ENCODE data around the gene MINDY4.
"Not testable (repeated sequence)": the region's sequence is repeated elsewhere in the genome, so short reads cannot be mapped to it uniquely, and the experiment has no call there.

Gene MINDY4

DNA sequence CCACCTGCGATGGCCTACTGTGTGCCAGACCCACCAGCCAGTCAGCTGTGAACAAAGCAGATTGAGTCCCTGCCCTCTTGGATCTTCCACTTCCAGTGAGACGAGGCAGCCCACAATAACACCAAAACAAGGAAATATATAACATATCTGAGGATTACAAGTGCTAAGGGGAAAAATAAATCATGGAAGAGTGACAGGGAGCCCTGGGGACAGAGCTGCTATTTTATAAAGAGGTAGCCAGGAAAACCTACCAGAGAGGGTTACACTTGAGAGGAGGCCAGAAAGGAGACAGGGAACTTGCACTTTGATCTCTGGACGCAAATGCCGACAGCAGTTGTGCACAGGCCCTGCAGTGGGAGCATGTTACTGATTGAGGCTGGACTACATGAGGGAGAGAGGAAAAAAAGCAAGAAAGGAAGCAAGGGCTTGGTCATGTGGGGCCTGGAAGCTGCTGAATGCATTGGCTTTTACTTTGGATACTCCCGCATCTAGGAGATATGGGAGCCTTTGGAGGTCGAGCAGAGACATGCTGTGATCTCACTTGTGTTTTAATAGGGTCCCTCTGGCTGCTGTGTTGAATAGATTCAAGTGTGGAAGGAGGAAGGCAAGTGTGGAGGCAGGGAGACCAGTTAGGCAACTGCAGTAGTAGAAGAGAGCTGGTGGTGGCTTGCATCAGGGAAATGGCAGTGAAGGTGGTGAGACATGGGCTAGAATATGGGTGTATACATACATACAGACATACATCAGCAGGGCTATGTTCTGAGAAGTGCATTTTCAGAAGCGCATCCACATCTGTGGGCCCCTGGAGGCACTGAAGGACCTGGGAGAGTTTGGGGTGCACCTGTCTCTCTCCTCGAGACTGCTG, 26.2 kb downstream of the MINDY4 start:
- Histone ChIP-seq H3K9ac (ENCODE audit: low read depth, low read length) (no peak overlapping the region), H3K27me3 (ENCODE audit: control insufficient read depth, insufficient read depth, low read length) (no peaks in the 10 kb centered on the region), H3K4me2 (ENCODE audit: low read length) (no peak overlapping the region), H3K9me3 (replicated peaks; ENCODE audit: low read length) (no peaks in the 10 kb centered on the region), H3K4me3 (ENCODE audit: low read length) (no peak overlapping the region), H3K4me1 (ENCODE audit: control insufficient read depth, insufficient read depth, low read length) (peaks cover 47% of the 10 kb centered on the region), H3K36me3 (ENCODE audit: insufficient read depth, low read length) (no peaks in the 10 kb centered on the region)

GRCh38 chr7:30799206-30799975, 28.2 kb downstream of the MINDY4 start:
- Histone ChIP-seq H3K27me3 (ENCODE audit: control insufficient read depth, insufficient read depth, low read length) (no peaks in the 10 kb centered on the region), H3K9me3 (replicated peaks; ENCODE audit: low read length) (no peaks in the 10 kb centered on the region), H3K4me3 (ENCODE audit: low read length) (no peak overlapping the region), H3K4me1 (ENCODE audit: control insufficient read depth, insufficient read depth, low read length) (peaks cover 56% of the 10 kb centered on the region), H3K4me2 (ENCODE audit: low read length) (peak overlapping the region; percentile 25), H3K9ac (ENCODE audit: low read depth, low read length) (peak overlapping the region; percentile 22), H3K36me3 (ENCODE audit: insufficient read depth, low read length) (no peaks in the 10 kb centered on the region)

- H3K9ac ChIP-seq (ENCODE audit: low read depth, low read length) = no peak overlapping the region
- no peak overlapping the region for H3K4me3 ChIP-seq (ENCODE audit: low read length)
- H3K4me2 ChIP-seq (ENCODE audit: low read length) = peak overlapping the region; percentile 25
- H3K9me3 ChIP-seq (replicated peaks; ENCODE audit: low read length) = no peaks in the 10 kb centered on the region
- H3K4me1 ChIP-seq (ENCODE audit: control insufficient read depth, insufficient read depth, low read length) = peaks cover 64% of the 10 kb centered on the region
- no peaks in the 10 kb centered on the region for H3K27me3 ChIP-seq (ENCODE audit: control insufficient read depth, insufficient read depth, low read length)
- H3K36me3 ChIP-seq (ENCODE audit: insufficient read depth, low read length) = no peaks in the 10 kb centered on the region
These were observed 28.9 kb downstream of the MINDY4 start for GRCh38 chr7:30799976-30800661.

DNA sequence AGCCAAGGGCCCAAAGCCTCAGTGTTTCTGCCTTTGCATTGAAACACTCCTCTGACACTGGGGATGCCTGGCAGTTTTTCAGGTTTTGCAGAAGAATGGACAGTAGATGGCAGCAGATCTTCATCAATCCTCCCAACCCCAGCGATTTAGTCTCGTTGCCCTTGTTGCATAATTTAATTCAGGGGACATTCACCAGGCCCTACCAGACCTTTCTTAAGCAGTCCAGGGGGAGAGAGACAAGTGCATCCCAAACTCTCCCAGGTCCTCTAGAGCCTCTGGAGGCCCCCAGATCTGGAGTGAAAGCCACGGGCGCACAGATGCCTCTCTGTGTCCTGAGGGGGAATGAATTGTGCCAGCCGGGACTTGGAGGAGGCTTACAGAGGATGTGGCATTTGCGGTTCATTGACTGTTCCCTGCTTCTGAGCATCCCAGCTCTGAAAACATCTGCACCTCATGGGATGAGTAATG, 29.6 kb downstream of the MINDY4 start:
- no peak overlapping the region for H3K9ac ChIP-seq (ENCODE audit: low read depth, low read length)
- H3K4me2 ChIP-seq (ENCODE audit: low read length) = peak overlapping the region; percentile 50
- peaks cover 2% of the 10 kb centered on the region for H3K27me3 ChIP-seq (ENCODE audit: control insufficient read depth, insufficient read depth, low read length)
- H3K36me3 ChIP-seq (ENCODE audit: insufficient read depth, low read length) = no peaks in the 10 kb centered on the region
- peaks cover 65% of the 10 kb centered on the region for H3K4me1 ChIP-seq (ENCODE audit: control insufficient read depth, insufficient read depth, low read length)
- no peak overlapping the region for H3K4me3 ChIP-seq (ENCODE audit: low read length)
- H3K9me3 ChIP-seq (replicated peaks; ENCODE audit: low read length) = no peaks in the 10 kb centered on the region

DNA sequence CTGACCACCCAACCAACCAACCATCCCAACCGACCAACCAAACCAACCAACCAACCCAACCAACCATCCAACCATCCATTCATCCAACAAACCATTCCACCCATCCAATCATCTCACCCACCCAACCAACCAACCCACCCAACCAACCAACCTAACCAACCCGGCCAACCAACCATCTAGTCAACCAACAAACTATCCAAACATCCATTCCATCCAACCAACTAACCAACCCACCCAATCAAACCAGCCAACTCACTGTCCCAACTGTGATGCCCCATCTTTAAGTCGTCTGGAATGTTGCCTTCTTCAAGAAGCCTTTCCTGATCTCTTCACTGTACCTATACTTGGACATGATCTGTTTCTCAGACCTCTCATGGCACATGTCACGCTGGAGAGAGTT, 31.6 kb downstream of the MINDY4 start:
- no peak overlapping the region for H3K4me2 ChIP-seq (ENCODE audit: low read length)
- H3K4me3 ChIP-seq (ENCODE audit: low read length) = no peak overlapping the region
- H3K4me1 ChIP-seq (ENCODE audit: control insufficient read depth, insufficient read depth, low read length) = peaks cover 52% of the 10 kb centered on the region
- no peak overlapping the region for H3K9ac ChIP-seq (ENCODE audit: low read depth, low read length)
- H3K27me3 ChIP-seq (ENCODE audit: control insufficient read depth, insufficient read depth, low read length) = peaks cover 12% of the 10 kb centered on the region
- H3K9me3 ChIP-seq (replicated peaks; ENCODE audit: low read length) = no peaks in the 10 kb centered on the region
- no peaks in the 10 kb centered on the region for H3K36me3 ChIP-seq (ENCODE audit: insufficient read depth, low read length)

DNA sequence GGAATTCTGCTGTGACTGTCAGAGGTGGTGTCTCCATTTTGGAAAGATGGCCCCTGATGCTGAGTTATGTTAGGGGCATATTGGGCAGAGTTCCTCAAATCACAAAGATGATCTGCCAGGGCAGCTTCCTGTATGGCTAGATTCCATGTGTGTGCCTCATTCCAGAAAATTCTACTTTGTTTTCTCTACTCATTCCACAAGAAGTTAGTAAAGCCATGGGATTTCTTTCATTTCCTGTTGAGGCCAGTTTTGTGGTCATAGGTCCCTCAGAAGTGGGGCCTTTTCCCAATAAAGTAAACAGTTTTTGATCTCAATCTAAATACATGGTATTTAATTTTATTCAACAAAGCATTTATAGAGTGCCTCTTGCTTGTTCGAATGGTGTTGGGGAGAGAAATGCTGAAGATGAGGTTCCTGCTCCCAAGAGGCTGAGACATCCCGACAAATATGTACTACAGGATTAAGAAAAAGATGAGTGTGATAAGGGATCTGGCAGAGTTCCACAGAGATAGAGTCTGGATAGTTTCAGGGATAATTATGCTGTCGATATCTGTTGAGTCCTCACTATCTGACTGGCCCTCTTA, 33.0 kb downstream of the MINDY4 start:
- Histone ChIP-seq H3K36me3 (ENCODE audit: insufficient read depth, low read length) (no peaks in the 10 kb centered on the region), H3K9ac (ENCODE audit: low read depth, low read length) (peak overlapping the region; percentile 7), H3K4me3 (ENCODE audit: low read length) (peak overlapping the region; percentile 1), H3K9me3 (replicated peaks; ENCODE audit: low read length) (no peaks in the 10 kb centered on the region), H3K4me2 (ENCODE audit: low read length) (peak overlapping the region; percentile 33), H3K27me3 (ENCODE audit: control insufficient read depth, insufficient read depth, low read length) (peaks cover 12% of the 10 kb centered on the region), H3K4me1 (ENCODE audit: control insufficient read depth, insufficient read depth, low read length) (peaks cover 47% of the 10 kb centered on the region)

DNA sequence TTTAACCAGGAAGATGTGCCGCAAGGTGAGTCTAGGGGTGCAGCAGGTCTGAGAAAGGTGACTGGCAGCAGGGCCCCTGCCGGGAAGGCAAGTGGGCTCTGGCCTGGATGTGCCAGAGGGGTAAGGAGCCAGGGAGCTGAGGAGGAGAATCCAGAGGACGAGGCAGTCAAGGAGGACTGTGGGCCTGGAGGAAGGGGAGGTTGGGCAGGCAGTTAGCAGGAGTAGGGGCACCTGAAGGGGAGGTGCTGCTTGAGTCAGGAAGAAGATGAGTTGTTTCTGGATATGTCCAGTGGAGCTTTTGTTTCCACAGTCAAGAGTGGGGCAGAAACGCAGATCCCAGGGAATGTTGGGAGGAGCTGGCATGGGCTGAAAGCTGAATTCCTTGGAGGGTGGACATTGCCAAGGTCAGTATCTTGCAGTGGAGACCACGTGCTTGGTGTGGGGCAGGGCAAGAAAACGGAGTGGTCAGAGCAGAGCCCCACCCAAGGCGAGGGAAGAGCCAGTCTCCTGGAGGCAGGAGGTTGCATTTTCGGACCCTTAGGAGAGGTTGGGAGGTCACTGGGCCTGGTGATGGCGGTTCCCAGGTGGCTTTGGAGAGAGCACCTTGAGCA, 34.0 kb downstream of the MINDY4 start:
- Histone ChIP-seq H3K4me3 (ENCODE audit: low read length) (no peak overlapping the region), H3K4me1 (ENCODE audit: control insufficient read depth, insufficient read depth, low read length) (peaks cover 37% of the 10 kb centered on the region), H3K27me3 (ENCODE audit: control insufficient read depth, insufficient read depth, low read length) (peaks cover 12% of the 10 kb centered on the region), H3K9me3 (replicated peaks; ENCODE audit: low read length) (no peaks in the 10 kb centered on the region), H3K36me3 (ENCODE audit: insufficient read depth, low read length) (no peaks in the 10 kb centered on the region), H3K9ac (ENCODE audit: low read depth, low read length) (no peak overlapping the region), H3K4me2 (ENCODE audit: low read length) (no peak overlapping the region)

DNA sequence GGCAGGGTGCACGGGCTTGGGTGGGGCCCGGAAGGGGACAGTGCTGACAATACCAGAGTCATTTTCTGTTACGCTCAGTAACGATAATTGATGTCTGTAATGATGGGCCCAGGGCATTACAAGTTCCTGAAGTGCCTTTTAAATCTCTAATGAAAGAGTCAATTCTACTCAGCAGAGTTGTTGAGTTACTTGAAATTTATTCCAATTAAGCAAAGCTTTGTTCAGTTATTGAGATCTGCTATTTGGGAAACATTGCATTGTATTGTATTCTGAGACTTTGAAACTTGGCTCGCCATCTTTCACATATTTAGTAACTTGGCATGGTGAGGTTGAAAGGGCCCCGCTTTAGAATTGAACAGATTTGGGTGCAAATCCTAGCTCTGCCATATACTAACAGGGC, 34.7 kb downstream of the MINDY4 start:
- Histone ChIP-seq H3K9me3 (replicated peaks; ENCODE audit: low read length) (no peaks in the 10 kb centered on the region), H3K4me1 (ENCODE audit: control insufficient read depth, insufficient read depth, low read length) (peaks cover 30% of the 10 kb centered on the region), H3K27me3 (ENCODE audit: control insufficient read depth, insufficient read depth, low read length) (peaks cover 12% of the 10 kb centered on the region), H3K36me3 (ENCODE audit: insufficient read depth, low read length) (no peaks in the 10 kb centered on the region), H3K4me3 (ENCODE audit: low read length) (no peak overlapping the region), H3K9ac (ENCODE audit: low read depth, low read length) (no peak overlapping the region), H3K4me2 (ENCODE audit: low read length) (no peak overlapping the region)

DNA sequence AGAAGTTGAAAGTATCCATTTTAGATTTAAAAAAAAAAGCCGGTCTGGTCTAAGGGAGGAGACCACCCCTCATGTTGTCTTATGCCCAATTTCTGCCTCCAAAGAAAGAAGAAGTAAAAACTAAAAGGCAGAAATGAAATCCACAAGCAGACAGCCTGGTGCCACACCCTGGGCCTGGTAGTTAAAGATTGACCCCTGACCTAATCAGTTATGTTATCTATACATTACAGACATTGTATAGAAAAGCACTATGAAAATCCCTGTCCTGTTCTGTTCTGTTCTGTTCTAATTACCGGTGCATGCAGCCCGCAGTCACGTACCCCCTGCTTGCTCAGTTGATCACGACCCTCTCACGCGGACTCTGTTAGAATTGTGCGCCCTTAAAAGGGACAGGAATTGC, 36.3 kb downstream of the MINDY4 start:
- H3K4me3 ChIP-seq (ENCODE audit: low read length); H3K36me3 ChIP-seq (ENCODE audit: insufficient read depth, low read length); H3K9ac ChIP-seq (ENCODE audit: low read depth, low read length); H3K9me3 ChIP-seq (replicated peaks; ENCODE audit: low read length); H3K4me2 ChIP-seq (ENCODE audit: low read length): not testable (repeated sequence)
- H3K27me3 ChIP-seq (ENCODE audit: control insufficient read depth, insufficient read depth, low read length) = peaks cover 12% of the 10 kb centered on the region
- H3K4me1 ChIP-seq (ENCODE audit: control insufficient read depth, insufficient read depth, low read length) = peaks cover 20% of the 10 kb centered on the region

DNA sequence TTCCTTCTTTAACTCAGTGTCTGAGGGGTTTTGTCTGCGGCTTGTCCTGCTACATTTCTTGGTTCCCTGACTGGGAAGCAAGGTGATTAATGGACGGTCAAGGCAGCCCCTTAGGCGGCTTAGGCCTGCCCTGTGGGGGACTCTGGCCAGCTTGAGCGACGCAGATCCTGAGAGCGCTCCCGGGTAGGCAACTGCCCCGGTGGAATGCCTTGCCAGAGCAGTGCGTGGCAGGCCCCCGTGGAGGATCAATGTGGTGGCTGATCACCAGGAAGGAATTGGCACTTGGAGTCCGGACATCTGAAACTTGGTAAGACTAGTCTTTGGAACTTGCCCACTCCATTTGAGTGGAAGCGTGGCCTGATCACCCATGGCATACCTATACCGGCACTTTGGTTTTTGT, 36.7 kb downstream of the MINDY4 start:
- not testable (repeated sequence) for H3K9me3 ChIP-seq (replicated peaks; ENCODE audit: low read length); H3K4me2 ChIP-seq (ENCODE audit: low read length); H3K36me3 ChIP-seq (ENCODE audit: insufficient read depth, low read length); H3K4me3 ChIP-seq (ENCODE audit: low read length); H3K9ac ChIP-seq (ENCODE audit: low read depth, low read length)
- Histone ChIP-seq H3K4me1 (ENCODE audit: control insufficient read depth, insufficient read depth, low read length) (peaks cover 20% of the 10 kb centered on the region), H3K27me3 (ENCODE audit: control insufficient read depth, insufficient read depth, low read length) (peaks cover 12% of the 10 kb centered on the region)

GRCh38 chr7:30810986-30811385, 39.8 kb downstream of the MINDY4 start:
- H3K27me3 ChIP-seq (ENCODE audit: control insufficient read depth, insufficient read depth, low read length) = peaks cover 8% of the 10 kb centered on the region
- H3K9me3 ChIP-seq (replicated peaks; ENCODE audit: low read length) = no peaks in the 10 kb centered on the region
- no peak overlapping the region for H3K4me2 ChIP-seq (ENCODE audit: low read length)
- no peak overlapping the region for H3K9ac ChIP-seq (ENCODE audit: low read depth, low read length)
- no peaks in the 10 kb centered on the region for H3K4me1 ChIP-seq (ENCODE audit: control insufficient read depth, insufficient read depth, low read length)
- no peaks in the 10 kb centered on the region for H3K36me3 ChIP-seq (ENCODE audit: insufficient read depth, low read length)
- H3K4me3 ChIP-seq (ENCODE audit: low read length) = no peak overlapping the region

All from skeletal muscle satellite cell (primary cell).